ENCODE results near the gene SETD5. TPM values are rescaled to one million over a fixed set of nuclear protein-coding genes. Genes with fewer than 3 reads are reported as not detected.
A peak's percentile ranks its signal among the peaks of the same experiment; 100 is the strongest.

SETD5 gene
- total RNA-seq, 1 donor from 2014 or later, result 233 TPM

DNA sequence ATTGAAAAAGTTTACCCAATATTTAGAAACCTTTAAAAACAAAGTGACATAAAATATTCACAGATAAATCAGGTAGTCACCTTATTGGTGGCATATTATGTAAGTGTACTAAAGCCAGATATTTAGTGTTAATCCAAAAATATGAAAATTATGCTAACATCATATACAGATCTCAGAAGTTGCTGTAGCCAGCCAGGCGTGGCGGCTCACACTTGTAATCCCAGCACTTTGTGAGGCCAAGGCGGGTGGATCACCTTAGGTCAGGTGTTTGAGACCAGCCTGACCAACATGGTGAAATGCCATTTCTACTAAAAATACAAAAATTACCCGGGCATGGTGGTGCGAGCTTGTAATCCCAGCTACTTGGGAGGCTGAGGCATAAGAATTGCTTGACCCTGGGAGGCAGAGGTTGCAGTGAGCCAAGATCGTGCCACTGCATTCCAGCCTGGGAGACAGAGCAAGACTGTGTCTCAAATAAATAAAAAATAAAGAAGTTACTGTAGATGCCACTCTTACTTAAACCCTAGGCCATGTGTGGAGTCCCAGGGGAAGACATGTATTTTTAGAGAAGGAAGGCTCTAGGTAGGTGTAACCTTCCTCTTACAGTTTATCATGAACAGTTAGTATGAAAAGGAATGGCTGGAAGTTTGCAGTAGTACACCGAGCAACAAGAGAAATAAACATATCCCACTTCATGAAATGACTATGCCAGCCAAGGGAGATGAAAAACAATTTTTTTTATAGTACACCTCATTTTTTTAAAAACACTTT, 9.6 kb downstream of the SETD5 start:
- H3K36me3 Mint-ChIP-seq (ENCODE audit: insufficient read depth), result peaks cover 19% of the 10 kb centered on the region
- DNase-seq (ENCODE audit: low spot score, unreplicated experiment), result no peak
- TF ChIP-seq, protein P1, sequence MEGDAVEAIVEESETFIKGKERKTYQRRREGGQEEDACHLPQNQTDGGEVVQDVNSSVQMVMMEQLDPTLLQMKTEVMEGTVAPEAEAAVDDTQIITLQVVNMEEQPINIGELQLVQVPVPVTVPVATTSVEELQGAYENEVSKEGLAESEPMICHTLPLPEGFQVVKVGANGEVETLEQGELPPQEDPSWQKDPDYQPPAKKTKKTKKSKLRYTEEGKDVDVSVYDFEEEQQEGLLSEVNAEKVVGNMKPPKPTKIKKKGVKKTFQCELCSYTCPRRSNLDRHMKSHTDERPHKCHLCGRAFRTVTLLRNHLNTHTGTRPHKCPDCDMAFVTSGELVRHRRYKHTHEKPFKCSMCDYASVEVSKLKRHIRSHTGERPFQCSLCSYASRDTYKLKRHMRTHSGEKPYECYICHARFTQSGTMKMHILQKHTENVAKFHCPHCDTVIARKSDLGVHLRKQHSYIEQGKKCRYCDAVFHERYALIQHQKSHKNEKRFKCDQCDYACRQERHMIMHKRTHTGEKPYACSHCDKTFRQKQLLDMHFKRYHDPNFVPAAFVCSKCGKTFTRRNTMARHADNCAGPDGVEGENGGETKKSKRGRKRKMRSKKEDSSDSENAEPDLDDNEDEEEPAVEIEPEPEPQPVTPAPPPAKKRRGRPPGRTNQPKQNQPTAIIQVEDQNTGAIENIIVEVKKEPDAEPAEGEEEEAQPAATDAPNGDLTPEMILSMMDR (IDR thresholded peaks at IDR 0.05; ENCODE audit: unreplicated experiment), result no peak
- H3K9me3 Mint-ChIP-seq (ENCODE audit: low read depth), result peaks cover 10% of the 10 kb centered on the region
- no peak overlapping the region for H3K4me3 Mint-ChIP-seq (ENCODE audit: low read depth)
- H3K4me1 Mint-ChIP-seq (ENCODE audit: low read depth), result peaks cover 36% of the 10 kb centered on the region
- peak overlapping the region; percentile 64 for H3K27ac Mint-ChIP-seq
- H3K27me3 Mint-ChIP-seq, result no peaks in the 10 kb centered on the region

DNA sequence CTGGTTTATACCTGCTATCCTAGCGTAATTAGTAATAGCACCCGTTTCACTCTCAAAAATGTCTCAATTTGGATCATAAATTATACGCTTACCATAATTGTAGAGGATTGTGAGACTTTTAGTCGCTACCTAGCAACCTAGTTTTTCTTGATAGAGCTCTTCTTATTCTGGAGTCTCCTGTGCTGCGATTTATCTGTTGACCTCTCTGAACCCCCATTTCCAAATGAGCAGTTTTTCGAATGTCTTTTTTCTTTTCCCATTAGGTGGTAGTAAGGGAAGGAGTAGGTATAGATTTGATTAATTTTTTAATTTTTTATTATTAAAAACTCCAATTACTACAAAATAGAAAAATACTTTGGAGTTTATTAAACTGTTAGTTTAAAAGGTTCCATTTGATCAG, 10.6 kb downstream of the SETD5 start:
- Mint-ChIP-seq H3K36me3 (ENCODE audit: insufficient read depth) (peaks cover 19% of the 10 kb centered on the region), H3K27ac (no peak overlapping the region), H3K4me1 (ENCODE audit: low read depth) (peaks cover 31% of the 10 kb centered on the region), H3K27me3 (no peaks in the 10 kb centered on the region), H3K4me3 (ENCODE audit: low read depth) (no peak overlapping the region), H3K9me3 (ENCODE audit: low read depth) (peaks cover 10% of the 10 kb centered on the region)
- DNase-seq (ENCODE audit: low spot score, unreplicated experiment), result no peak
- TF ChIP-seq, protein P1 (IDR thresholded peaks at IDR 0.05; ENCODE audit: unreplicated experiment), result no peak

GRCh38 chr3:9408546-9408945, 11.1 kb downstream of the SETD5 start:
- no peak overlapping the region for H3K27ac Mint-ChIP-seq
- H3K27me3 Mint-ChIP-seq, result no peaks in the 10 kb centered on the region
- peaks cover 26% of the 10 kb centered on the region for H3K4me1 Mint-ChIP-seq (ENCODE audit: low read depth)
- no peak for DNase-seq (ENCODE audit: low spot score, unreplicated experiment)
- TF ChIP-seq, protein P1 (IDR thresholded peaks at IDR 0.05; ENCODE audit: unreplicated experiment), result no peak
- H3K9me3 Mint-ChIP-seq (ENCODE audit: low read depth), result peaks cover 10% of the 10 kb centered on the region
- H3K4me3 Mint-ChIP-seq (ENCODE audit: low read depth), result no peak overlapping the region
- peaks cover 19% of the 10 kb centered on the region for H3K36me3 Mint-ChIP-seq (ENCODE audit: insufficient read depth)

GRCh38 chr3:9409981-9410854, 12.8 kb downstream of the SETD5 start:
- Mint-ChIP-seq H3K9me3 (ENCODE audit: low read depth) (peaks cover 10% of the 10 kb centered on the region), H3K4me1 (ENCODE audit: low read depth) (peaks cover 15% of the 10 kb centered on the region), H3K27me3 (no peaks in the 10 kb centered on the region)

GRCh38 chr3:9411302-9411701, 13.9 kb downstream of the SETD5 start:
- Mint-ChIP-seq H3K27me3 (no peaks in the 10 kb centered on the region), H3K9me3 (ENCODE audit: low read depth) (peaks cover 10% of the 10 kb centered on the region), H3K4me1 (ENCODE audit: low read depth) (peaks cover 9% of the 10 kb centered on the region), H3K4me3 (ENCODE audit: low read depth) (no peak overlapping the region), H3K36me3 (ENCODE audit: insufficient read depth) (peaks cover 21% of the 10 kb centered on the region), H3K27ac (no peak overlapping the region)
- TF ChIP-seq, protein P1 (IDR thresholded peaks at IDR 0.05; ENCODE audit: unreplicated experiment), result no peak
- DNase-seq (ENCODE audit: low spot score, unreplicated experiment), result no peak

More at GRCh38 chr3:9409981-9410854, 12.8 kb downstream of the SETD5 start:
- TF ChIP-seq, protein P1 (IDR thresholded peaks at IDR 0.05; ENCODE audit: unreplicated experiment), result no peak
- Mint-ChIP-seq H3K4me3 (ENCODE audit: low read depth) (no peak overlapping the region), H3K36me3 (ENCODE audit: insufficient read depth) (peaks cover 19% of the 10 kb centered on the region), H3K27ac (no peak overlapping the region)
- DNase-seq (ENCODE audit: low spot score, unreplicated experiment), result no peak

Measured in progenitor cell of endocrine pancreas (in vitro differentiated cells).